Adipocyte (in vitro differentiated cells): ENCODE results near the gene FURIN.

Source experiments
- DNase-seq: peaks from one replicate; pipeline ENCODE4 v3.0.0-alpha.2; 2015; ENCODE audit warnings: low read depth
- H3K27me3 ChIP-seq: replicated peaks from 2 replicates; pipeline ENCODE4 v1.7.0; 2013; ENCODE audit warnings: mild to moderate bottlenecking, low read length, moderate library complexity; ENCODE audit not compliant: control insufficient read depth, insufficient read depth
- H3K36me3 ChIP-seq: 2 replicates; pipeline ENCODE4 v1.7.0; 2013; ENCODE audit warnings: low read length, mild to moderate bottlenecking, moderate library complexity; ENCODE audit not compliant: control insufficient read depth, insufficient read depth, severe bottlenecking
- H3K4me1 ChIP-seq: 2 replicates; pipeline ENCODE4 v1.7.0; 2013; ENCODE audit warnings: mild to moderate bottlenecking, low read length, moderate library complexity; ENCODE audit not compliant: control insufficient read depth, insufficient read depth
- H3K4me3 ChIP-seq: 2 replicates; pipeline ENCODE4 v1.7.0; 2013; ENCODE audit warnings: mild to moderate bottlenecking, low read length, moderate library complexity
- H3K9ac ChIP-seq: 2 replicates; pipeline ENCODE4 v1.7.0; 2013; ENCODE audit warnings: mild to moderate bottlenecking, low read length, moderate library complexity
- H3K9me3 ChIP-seq: 2 replicates; pipeline ENCODE4 v1.7.0; 2013; ENCODE audit warnings: mild to moderate bottlenecking, low read length, moderate library complexity; ENCODE audit not compliant: control insufficient read depth

Gene FURIN

DNA sequence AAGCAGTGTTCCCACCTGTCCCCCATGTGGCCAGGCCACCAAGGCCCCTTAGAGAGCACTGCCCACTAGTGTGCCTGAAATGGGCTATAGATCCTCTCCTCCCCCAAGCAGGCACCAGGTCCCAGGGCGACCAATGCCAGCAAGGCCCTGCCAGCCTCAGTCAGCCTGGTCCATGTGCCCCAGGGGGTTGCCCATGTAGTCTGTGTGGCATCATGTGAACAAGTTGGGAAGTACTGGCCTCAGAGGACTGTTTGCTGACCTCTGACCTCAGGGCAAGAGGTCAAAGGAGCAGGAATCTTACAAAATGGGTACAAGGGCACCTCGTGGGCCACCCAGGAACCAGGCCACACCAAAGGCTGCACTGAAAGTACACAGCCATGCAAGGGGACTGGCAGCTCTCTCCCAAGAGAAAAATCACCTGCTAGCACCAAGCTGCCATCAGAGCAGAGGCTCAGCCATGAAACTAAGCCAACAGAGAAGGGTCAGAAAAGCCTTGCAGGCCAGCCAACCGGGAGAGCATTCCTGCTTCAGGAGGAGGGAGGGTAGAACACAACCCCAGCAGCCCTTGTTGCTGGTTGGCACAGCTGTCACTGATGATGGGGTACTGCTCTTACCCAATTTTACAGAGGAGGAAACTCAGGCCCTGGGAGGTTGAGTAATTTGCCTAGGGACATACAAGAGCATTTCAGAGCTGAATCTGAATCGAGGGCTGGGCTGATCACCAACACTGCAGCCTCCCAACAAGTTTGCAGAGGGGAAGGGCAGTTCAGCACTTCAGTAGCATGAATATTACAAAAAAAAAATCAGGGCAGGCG is 5.2 kb upstream of the FURIN start:
- Histone ChIP-seq H3K27me3 (no peaks in the 10 kb centered on the region), H3K36me3 (no peaks in the 10 kb centered on the region), H3K4me1 (peaks cover 25% of the 10 kb centered on the region), H3K9ac (peak overlapping the region; percentile 20), H3K9me3 (no peaks in the 10 kb centered on the region), H3K4me3 (no peak overlapping the region)
- peak; percentile 76 for DNase-seq

DNA sequence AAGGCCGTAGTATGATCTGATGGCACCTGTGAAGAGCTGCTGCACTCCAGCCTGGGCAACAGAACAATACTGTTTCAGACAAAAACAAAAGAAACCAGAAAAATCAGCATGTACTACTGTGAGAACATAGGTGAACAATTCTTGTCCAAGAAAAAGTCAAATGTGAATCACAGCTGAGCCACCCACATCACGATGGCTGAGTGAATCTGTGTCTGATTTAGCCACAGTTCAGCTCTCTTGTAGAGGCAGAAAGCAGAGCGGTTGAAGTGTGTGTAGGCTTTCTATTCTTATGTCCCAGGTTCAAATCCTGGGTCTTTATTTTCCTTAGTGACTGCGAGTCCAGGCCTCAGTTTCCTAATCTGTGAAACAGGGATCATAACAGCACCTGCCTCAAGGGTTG is 4.4 kb upstream of the FURIN start:
- Histone ChIP-seq H3K4me3 (no peak overlapping the region), H3K9ac (peak overlapping the region; percentile 20), H3K4me1 (peaks cover 27% of the 10 kb centered on the region), H3K36me3 (no peaks in the 10 kb centered on the region), H3K27me3 (no peaks in the 10 kb centered on the region), H3K9me3 (no peaks in the 10 kb centered on the region)
- DNase-seq: no peak

DNA sequence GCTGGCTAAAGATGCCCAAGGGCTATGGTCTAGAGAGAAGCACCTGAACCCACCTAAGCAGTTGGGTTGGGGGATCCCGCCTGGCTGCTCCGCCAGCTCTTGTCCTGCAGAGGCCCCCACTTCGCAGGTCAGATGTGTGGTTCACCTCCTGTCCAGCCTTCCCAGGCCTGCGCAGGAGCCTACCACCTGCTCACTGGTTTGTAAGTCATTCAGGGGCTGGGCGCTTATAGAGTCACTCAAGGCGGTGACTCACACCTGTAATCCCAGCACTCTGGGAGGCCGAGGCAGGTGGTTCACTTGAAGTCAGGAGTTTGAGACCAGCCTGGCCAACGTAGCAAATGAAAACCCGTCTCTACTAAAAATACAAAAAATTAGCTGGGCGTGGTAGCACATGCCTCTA is 3.9 kb upstream of the FURIN start:
- Histone ChIP-seq H3K9me3 (no peaks in the 10 kb centered on the region), H3K27me3 (no peaks in the 10 kb centered on the region), H3K4me3 (no peak overlapping the region), H3K4me1 (peaks cover 29% of the 10 kb centered on the region), H3K36me3 (no peaks in the 10 kb centered on the region), H3K9ac (no peak overlapping the region)
- DNase-seq: no peak

DNA sequence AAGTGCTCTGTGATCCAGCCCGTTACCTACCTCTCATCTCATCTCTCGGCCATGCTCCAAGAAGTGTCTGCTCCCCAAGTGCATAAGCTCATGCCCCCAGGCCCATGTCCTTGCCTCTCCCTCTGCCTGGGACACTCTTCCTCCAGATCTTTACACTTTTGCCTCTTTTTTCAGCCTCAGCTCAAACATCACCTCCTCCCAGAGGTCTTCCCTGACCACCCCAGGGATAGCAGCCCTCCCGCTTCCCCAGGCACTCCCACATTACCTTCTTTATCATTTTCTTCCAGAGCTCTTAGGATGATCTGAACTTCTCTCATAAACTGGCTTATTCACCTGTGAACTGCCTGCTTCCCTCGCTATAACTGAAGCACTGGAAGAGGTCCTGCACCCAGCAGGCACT is 2.7 kb upstream of the FURIN start:
- no peaks in the 10 kb centered on the region for H3K9me3 ChIP-seq
- DNase-seq: no peak
- peaks cover 37% of the 10 kb centered on the region for H3K4me1 ChIP-seq
- H3K4me3 ChIP-seq: no peak overlapping the region
- H3K9ac ChIP-seq: no peak overlapping the region
- H3K36me3 ChIP-seq: no peaks in the 10 kb centered on the region
- no peaks in the 10 kb centered on the region for H3K27me3 ChIP-seq

DNA sequence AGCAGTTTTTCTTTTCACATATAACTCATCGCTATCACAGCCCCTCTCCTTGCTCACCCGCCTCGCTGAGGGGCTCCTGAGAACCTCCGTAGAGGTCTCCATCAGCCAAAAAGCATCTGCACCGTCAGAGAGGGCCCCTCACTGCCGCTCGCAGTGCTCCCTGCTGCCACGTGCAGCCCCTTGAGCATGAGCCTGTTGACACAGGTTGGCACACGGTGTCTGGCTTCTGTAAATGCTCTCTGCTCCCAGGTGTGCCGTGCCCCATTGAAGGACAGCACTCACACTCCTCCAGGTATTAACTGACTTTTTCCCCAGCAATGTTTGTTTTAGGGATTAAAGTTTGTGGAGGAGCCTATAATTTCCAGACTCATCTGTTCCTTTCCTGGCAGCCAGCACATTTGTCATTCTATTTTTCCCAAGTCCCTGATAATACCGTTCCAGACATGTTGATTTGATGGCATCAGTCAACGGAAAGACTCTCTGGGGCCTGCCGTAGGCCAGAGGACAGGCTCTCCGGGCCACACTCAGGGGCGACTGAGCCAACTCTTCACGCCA is 2.1 kb upstream of the FURIN start:
- Histone ChIP-seq H3K36me3 (no peaks in the 10 kb centered on the region), H3K4me1 (peaks cover 40% of the 10 kb centered on the region), H3K9ac (no peak overlapping the region), H3K27me3 (no peaks in the 10 kb centered on the region), H3K4me3 (no peak overlapping the region), H3K9me3 (no peaks in the 10 kb centered on the region)
- DNase-seq: no peak

DNA sequence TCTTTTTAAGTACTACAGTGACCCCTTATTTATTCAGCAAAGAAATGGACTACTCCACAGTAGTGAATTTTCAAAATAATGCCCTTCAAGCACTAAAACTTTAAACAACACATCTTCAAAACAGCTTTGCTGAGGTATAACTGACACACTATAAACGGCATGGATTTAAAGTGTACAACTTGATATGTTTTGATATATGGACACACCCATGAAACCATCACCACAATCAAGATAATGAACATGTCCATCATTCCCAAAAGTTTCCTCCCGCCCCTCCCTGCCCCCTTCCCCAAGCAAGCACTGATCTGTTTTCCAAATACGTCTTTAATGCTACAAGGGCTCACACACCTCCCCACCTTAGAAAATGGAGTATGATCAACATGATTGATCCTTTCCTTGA is 1.6 kb upstream of the FURIN start:
- Histone ChIP-seq H3K9me3 (no peaks in the 10 kb centered on the region), H3K4me3 (no peak overlapping the region), H3K36me3 (no peaks in the 10 kb centered on the region), H3K27me3 (no peaks in the 10 kb centered on the region), H3K4me1 (peaks cover 40% of the 10 kb centered on the region), H3K9ac (no peak overlapping the region)
- no peak for DNase-seq

DNA sequence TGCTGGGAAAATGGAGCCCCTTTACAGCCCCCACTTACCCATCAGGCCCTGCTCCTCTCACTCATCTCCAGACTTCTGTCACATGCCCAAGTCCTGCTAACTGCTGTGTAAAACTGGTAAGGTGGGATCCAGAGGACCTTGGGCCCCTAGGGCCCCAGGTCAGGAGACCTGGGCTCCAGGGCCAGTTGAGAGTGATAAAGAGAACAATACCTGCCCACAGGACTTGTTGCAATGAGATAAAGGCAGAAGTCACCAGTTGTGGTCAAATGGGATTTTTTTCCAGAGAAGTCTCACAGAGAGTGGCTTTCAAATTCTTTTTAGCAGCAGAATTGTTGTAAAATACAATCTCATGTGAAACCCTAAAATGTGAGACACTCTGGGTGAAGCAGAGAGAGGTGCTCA is 753 bp downstream of the FURIN start:
- H3K4me1 ChIP-seq: peaks cover 41% of the 10 kb centered on the region
- H3K4me3 ChIP-seq: no peak overlapping the region
- no peaks in the 10 kb centered on the region for H3K27me3 ChIP-seq
- H3K36me3 ChIP-seq: no peaks in the 10 kb centered on the region
- H3K9me3 ChIP-seq: no peaks in the 10 kb centered on the region
- peak overlapping the region; percentile 99 for H3K9ac ChIP-seq
- DNase-seq: no peak

DNA sequence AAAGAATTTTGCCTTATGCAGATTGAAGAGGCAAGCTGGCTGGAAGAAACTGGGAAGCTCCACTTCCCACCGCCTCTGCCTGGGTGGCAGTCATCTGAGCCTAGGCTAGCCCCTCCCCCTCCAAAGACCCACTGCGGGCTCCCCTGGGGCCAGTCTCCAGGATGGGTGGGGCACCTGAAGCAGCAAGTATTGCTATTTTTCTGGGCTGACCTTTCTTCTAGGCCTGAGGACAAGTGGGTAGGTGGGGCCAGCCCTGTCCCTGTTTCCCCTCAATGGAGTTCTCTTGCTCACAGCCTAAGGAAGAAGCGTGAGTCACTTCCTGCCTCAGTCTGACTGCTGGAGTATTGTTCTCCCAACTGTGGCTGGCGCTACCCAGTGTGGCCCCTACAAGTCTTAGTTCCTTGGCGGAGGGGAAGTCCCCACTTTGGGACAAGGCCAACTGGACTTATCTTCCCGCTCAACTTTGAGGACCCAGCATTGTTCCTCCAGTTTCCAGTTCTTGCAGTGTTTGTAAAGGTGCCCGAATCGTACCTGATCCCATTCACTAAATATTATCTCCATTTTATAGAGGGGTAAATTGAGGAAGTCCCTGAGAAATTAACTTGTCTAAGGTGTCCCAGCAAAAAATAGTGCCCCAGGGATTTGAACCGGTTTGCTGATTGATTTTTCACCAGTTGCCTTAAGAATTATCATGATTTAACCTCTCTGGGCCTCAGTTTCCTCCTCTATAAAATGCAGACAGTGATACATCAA is 1.4 kb downstream of the FURIN start:
- Histone ChIP-seq H3K9ac (peak overlapping the region; percentile 99), H3K4me3 (peak overlapping the region; percentile 94), H3K36me3 (no peaks in the 10 kb centered on the region), H3K9me3 (no peaks in the 10 kb centered on the region), H3K27me3 (no peaks in the 10 kb centered on the region), H3K4me1 (peaks cover 44% of the 10 kb centered on the region)
- DNase-seq: peak; percentile 85

DNA sequence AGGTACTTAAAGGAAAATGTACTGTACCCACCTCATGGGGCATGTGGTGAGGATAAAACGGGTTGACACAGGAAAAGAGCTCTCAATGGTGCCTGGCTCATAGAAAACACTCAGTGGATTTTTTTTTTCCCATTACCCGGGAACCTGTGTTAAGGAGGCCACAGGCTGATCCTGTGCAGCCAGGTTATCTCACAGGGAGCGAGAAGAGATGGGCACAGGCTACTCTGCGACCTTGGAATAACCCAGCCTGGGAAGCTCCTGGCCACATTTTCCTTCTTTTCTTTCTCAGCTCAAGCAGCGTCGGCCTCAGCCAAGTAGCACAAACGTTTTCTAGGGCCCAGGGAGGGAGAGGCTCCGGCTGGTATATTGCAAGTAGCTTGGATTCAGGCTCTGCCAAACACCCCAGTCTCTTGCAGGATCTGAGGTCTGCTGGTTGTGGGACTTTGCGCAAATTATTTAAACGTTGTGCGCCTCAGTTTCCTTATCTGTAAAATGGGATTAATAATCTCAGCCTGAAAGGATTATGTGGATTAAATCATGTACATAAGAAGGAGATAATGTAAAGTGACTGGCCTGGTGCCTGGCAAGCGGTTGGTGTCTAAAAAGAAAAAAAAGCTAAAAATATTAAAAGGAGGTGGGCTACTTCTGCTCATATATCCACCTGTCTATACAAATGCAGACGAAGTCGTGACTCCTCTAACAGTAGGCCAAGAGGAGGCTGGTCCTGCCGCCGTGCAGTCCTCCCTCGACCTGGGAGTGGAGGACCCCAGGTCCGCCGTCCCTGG is 2.2 kb downstream of the FURIN start:
- peaks cover 44% of the 10 kb centered on the region for H3K4me1 ChIP-seq
- peaks cover under 1% of the 10 kb centered on the region for H3K36me3 ChIP-seq
- peak overlapping the region; percentile 94 for H3K4me3 ChIP-seq
- DNase-seq: peak; percentile 13
- H3K27me3 ChIP-seq: no peaks in the 10 kb centered on the region
- H3K9ac ChIP-seq: peak overlapping the region; percentile 99
- H3K9me3 ChIP-seq: no peaks in the 10 kb centered on the region

DNA sequence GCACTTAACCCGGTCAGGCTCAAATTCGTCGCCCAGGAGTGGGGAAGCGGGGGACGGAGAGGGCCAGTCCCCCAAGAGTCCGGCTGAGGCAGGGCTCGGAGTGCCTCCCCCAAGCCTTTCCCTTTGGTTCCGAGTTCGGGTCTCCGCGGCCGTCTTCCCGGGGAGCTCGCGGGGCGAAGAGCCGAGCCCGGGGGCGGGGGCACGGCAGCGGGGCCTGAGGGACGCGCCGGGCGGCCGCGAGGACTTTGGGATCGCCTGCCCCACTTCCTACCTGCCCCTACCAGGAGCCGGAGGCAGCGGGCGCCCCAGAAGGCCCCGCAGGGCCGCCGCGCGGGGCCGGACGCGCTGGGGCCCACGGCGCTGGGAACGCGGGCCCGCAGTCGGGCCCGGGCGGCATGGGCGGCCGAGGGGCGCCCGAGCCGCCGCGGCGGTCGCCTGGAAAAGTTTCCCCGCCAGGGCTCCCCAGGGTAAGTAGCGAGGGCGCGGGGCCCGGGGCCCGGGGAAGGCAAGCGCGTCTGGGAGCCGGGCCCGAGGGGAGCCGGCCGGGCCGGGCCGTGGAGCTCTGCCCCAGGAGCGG is 2.8 kb downstream of the FURIN start:
- peak; percentile 73 for DNase-seq
- peak overlapping the region; percentile 99 for H3K9ac ChIP-seq
- peaks cover 7% of the 10 kb centered on the region for H3K36me3 ChIP-seq
- H3K4me3 ChIP-seq: peak overlapping the region; percentile 94
- H3K27me3 ChIP-seq: no peaks in the 10 kb centered on the region
- H3K9me3 ChIP-seq: no peaks in the 10 kb centered on the region
- H3K4me1 ChIP-seq: peaks cover 44% of the 10 kb centered on the region
